NOMO-1 treated with dmso at 0.1 percent for 144 hours (cell line): ENCODE data around the gene NKX1-1.
"Not testable (repeated sequence)": the region's sequence is repeated elsewhere in the genome, so short reads cannot be mapped to it uniquely, and the experiment has no call there.

Experiments used
- DNase-seq: peaks from one replicate; lab custom pipeline; 2025; ENCODE audit not compliant: unreplicated experiment; lab: John Stamatoyannopoulos, UW

Gene NKX1-1

GRCh38 chr4:1406394-1406980, at the start of gene NKX1-1:
TSS of gene NKX1-1 (minus strand) at chr4:1406442. CDS start at chr4:1406442, 0 bp downstream.
- DNase-seq: no peak

DNA sequence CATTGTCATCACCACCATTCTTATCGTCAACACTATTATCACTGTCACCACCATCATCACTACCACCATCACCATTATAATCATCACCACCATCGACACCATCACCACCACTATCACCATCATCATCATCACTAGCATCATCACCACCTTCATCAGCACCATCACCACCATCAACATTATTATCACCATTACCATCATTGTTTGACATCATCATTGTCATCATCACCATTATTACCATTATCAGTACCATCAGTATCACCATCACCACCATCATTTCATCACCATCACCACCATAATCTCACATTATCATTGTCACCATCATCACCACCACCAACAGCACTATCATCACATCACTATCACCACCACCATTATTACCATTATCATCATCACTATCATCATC, 47.5 kb upstream of the NKX1-1 start:
- no peak for DNase-seq

DNA sequence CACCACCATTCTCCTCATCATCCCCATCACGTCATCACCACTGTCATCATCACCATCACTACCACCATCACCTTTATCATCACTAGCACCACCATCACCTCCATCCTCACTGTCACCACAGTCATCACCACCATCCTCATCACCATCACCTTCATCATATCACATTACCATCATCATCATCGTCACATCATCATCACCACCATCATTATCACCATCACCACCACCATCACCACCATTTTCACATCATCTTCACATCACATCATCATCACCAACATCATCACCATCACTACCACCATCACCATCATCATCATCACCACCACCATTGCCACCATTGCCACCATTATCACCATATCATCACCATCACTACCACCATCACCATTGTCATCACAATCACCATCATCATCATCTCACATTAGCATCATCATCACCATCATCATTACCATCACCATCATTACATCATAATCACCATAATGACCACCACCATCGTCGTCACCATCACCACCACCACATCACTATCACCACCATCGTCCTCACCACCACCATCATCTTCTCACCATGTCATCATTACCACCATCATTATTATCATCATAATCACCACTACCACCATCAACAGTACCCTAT, 46.3 kb upstream of the NKX1-1 start:
- DNase-seq: no peak

GRCh38 chr4:1451752-1452122, 45.5 kb upstream of the NKX1-1 start:
- DNase-seq: no peak

DNA sequence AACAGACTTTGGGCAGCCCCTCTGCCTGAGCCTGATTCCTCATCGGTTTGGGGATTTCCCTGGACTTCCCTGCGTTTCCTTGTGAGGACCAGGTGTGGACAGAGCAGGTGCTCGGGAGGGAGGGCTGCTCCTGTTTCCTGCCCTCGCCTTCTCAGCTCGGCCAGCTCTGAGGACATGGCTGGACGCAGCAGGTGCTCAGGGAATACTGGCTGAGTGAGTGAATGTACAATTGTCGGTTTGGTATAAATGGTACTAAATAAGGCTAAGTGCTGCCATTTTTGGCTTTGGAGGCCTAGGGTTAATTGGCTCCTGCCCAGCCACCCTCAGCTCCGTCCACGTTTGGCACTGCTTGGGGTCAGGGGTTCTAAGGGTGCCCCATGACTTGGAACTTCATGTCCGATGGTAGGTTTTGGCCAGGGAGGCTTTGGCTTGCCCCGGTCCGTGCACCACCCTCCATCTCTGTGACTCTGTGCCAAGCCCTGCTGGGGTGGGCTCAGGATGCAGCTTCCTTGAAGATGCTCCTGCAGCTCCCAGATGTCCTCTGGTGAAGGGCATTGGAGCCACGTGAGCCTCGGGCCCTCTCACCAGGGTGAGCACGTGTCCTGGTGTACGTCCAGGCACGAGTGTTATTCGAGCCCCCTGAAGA, 45.0 kb upstream of the NKX1-1 start:
- no peak for DNase-seq

GRCh38 chr4:1449833-1450741, 43.8 kb upstream of the NKX1-1 start:
- no peak for DNase-seq

DNA sequence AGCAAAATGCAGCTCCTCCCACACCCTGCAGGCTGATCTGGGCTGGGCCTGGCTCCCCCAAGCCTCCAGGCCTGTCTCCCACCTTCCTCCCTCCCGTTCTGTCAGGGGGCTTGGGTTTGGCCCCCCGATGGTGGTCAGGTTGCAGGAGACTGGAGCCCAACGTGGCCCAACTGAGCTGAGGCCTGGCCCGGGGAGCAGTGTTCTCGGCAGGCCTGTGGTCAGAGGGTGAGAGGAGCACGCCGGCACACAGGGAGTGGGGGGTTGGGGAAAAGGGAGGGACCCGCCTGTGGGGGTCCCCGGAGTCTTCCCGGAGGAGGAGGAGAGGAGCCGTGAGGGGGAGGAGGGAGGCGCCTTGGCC, 43.2 kb upstream of the NKX1-1 start:
- DNase-seq: no peak

- DNase-seq: no peak
These were observed 42.6 kb upstream of the NKX1-1 start for GRCh38 chr4:1448589-1449420.

- no peak for DNase-seq
These were observed 41.7 kb upstream of the NKX1-1 start for GRCh38 chr4:1447676-1448588.

GRCh38 chr4:1446502-1447386, 40.5 kb upstream of the NKX1-1 start:
- no peak for DNase-seq

GRCh38 chr4:1445716-1446445, 39.6 kb upstream of the NKX1-1 start:
- DNase-seq: no peak

- DNase-seq: not testable (repeated sequence)
These were observed 37.5 kb upstream of the NKX1-1 start for GRCh38 chr4:1443688-1444172.

GRCh38 chr4:1427010-1427409, 20.8 kb upstream of the NKX1-1 start:
- no peak for DNase-seq

DNA sequence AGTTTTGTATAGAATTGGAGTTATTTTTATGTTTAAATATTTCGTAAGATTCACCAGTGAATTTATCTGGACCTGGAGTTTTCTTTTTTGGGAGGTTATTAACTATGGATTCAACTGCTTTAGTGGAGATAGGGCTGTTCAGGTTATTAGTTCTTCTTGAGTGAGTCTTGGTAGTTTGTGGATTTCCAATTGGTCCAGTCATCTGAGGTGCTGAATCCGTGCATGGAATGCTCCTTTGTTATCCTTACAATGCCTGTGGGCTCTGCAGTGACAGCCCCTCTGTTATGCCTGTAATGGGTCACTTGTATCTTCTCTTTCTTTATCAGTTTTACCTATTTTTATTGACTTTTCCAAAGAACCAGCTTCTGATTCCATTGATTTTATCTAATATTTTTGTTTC, 15.4 kb upstream of the NKX1-1 start:
- DNase-seq: no peak

DNA sequence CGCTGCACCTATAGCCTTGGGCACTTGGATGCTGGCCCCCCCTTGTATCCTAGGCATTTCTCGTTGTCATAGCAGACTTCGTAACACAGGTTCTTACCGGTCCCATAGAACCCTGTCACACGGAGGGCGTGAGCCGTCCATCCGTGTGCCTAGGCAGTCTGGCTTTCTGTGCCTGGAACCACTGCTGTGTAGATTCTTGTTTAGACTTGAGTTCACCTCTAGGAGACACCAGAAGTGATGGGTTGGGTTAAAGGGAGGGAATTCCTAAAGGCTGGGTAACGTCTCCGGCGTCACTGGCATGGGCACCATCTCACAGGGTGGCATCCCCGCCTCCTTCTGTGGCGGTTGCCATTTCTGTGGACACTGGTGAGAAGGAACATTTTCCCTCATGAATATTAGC, 13.5 kb upstream of the NKX1-1 start:
- no peak for DNase-seq

GRCh38 chr4:1418494-1419285, 12.4 kb upstream of the NKX1-1 start:
- DNase-seq: no peak
